ENCODE results near the gene VEZT. TPM values are rescaled to one million over a fixed set of nuclear protein-coding genes. Genes with fewer than 3 reads are reported as not detected.

The VEZT gene
- total RNA-seq, 1 donor from 2014 or later = 80.2 TPM

Other genes with a start within 250 kb of the VEZT start
- gene NDUFA12, start 214.1 kb upstream of the VEZT start, total RNA-seq = 69.9 and 107 TPM in 2 replicates
- 13.9 and 18.3 TPM in 2 replicates for gene NR2C1, start 144.2 kb upstream of the VEZT start, total RNA-seq
- 11.0 and 14.7 TPM in 2 replicates for gene FGD6, start 340 bp upstream of the VEZT start, total RNA-seq

All from dermis microvascular lymphatic vessel endothelial cell (primary cell).